COLO668 (cell line): Measurements from ENCODE around the gene TRPC5OS.
A peak's percentile ranks its signal among the peaks of the same experiment; 100 is the strongest.

ENCODE experiments used
- DNase-seq: peaks from one replicate; lab custom pipeline; 2025; ENCODE audit not compliant: unreplicated experiment; lab: John Stamatoyannopoulos, UW

Gene TRPC5OS

DNA sequence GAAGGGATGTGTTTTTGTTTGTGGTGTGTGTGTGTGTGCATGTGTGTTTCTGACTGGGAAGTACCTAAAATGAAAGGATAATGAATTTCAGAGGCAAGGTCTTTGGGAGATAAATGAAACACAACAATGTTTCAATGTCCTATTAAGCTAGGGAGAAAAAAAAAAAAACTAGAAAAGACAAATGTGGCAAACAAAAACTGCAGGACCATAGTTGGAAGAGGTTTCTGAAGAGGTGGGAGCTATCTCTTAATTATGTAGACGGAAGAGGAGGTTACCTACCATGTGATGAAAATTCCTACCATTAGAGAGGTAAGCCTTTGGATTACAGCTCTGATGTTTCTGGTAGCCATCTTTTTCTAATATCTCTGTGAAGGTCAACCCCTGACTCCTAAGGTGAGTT is at the start of gene TRPC5OS:
Gene TRPC5OS (plus strand): TSS at position 301 of the 400 bp plus-strand sequence. CDS start 25,669 bp downstream, outside the sequence.
- no peak for DNase-seq

DNA sequence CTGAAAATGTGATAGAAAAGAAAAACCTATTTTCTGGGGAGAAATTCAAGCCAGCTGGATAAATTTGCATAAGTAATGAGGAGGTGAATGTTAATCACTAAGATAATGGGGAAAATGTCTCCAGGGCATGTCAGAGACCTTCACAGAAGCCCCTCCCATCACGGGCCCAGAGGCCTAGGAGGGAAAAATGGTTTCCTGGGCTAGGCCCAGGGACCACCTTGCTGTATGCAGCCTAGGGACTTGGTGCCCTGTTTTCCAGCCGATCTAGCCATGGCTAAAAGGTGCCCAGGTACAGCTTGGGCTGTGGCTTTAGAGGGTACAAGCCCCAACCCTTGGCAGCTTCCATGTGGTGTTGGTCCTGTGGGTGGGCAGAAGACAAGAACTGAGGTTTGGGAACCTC is 46.6 kb upstream of the TRPC5OS start:
- DNase-seq, result no peak

DNA sequence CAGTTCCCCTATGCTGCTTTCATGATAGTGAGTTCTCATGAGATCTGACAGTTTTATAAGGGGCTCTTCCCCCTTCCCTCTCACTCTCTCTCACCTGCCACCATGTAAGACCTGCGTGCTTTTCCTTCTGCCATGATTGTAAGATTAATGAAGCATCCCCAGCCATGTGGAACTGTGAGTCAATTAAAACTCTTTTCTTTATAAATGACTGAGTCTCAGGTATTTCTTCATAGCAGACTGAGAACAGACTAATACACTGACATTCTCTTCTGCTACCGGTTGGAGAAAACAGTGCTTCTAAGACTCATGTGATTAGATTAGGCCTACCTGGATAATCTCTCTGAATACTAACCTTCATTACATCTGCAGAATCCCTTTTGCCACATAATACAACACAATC is 45.4 kb upstream of the TRPC5OS start:
- no peak for DNase-seq

DNA sequence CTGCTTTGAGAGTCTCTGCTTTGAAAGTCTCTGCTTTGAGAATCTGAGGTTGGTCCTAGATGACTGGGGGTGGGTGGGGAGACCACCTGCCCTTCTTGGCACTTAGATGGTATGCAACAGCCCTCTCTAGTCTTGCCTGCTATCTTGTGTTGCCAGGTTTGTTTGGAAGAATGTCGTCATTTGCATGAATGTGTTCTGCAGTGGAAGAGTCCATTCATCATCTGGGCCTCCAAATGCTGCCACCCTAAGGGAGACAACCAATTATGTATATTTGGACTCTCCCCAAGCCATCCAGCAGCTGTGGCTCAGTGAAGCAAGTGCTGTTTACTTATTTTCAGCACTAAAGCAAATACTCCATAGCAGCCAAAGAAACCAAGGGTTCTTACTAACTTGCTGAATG is 44.6 kb upstream of the TRPC5OS start:
- no peak for DNase-seq

DNA sequence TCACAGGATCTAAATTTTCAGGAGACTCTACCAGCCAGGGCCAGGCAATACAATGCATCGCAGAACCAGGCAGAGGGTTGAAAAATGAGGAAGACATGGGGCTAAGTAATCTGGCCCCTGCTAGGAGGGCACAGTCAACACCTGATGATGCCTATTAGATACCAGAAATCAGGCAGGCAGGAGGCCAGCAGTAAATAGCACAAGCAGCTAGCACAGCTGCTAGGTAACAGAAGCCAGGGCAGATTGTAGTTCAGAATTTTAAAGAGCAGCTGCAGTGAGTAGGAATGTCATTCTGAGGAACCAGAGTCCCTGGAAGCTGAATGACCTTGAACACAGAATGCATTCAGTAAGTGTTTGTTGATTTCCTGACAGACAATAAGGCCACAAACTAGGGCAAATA is 38.8 kb upstream of the TRPC5OS start:
- DNase-seq, result no peak

DNA sequence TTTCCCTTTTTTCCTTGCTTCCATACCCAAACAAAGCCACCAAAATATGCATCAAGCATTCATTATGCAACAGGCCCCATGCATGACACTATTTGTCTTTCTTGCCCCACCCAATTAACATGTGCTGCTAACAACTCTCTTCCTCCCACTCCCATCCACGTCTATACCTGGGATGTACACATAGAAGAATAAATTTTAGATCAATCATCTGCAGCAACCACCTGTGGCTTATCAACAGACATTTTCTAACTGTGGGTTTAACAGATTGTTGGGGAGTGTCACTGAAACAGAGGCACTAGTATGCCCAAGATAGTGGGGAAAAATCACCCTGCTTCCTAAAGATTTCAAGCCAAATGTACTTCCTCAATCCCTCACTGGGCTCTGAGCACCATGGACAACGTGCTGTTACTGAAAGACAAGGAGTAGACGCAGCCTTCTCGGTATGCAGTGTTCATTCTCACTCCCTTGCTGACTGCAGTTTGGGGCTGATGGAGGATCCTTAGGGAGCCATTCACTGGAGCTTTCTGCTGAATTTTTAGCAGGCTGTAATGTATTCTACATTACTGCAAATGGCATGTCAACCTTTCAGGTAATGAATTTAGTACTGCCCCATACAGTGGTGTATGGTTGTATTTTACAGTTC is 28.4 kb upstream of the TRPC5OS start:
- DNase-seq, result no peak

DNA sequence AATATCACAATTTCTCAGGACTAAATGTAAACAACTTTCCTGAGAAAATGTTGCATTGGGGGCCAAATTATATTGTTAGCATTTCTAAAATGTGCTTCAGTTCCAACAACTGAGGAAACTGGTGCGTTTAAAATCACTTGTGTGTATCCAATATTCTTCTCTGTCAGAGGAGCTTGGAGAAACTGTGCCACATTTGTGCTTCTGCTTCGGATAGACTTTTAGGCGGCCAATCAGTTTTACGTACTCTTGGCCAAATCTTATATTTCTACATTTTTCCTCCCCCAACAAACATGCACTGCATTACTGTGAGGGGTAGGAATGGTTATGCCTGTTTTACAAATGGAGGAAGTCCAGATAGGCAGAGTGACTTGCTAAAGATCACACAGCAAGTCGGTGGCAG is 27.4 kb upstream of the TRPC5OS start:
- no peak for DNase-seq

DNA sequence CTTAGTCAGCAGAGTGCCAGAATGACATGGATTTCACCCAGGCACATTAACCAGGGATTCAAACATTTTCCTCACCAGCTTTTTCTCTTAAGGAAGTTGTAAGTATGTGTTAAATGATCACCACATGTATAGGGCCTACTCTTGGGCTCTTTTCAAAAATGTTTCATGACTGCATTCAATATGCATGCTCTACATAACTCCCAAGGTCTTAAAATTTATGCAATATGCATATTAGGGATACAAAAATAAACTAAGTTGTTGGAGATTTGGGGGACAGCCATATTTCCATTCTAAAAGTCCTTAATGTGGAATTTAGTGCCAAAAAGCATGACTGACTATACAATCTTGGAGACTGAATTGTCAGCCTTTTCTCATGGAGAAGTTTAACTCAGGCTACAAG is 25.0 kb upstream of the TRPC5OS start:
- DNase-seq, result no peak

DNA sequence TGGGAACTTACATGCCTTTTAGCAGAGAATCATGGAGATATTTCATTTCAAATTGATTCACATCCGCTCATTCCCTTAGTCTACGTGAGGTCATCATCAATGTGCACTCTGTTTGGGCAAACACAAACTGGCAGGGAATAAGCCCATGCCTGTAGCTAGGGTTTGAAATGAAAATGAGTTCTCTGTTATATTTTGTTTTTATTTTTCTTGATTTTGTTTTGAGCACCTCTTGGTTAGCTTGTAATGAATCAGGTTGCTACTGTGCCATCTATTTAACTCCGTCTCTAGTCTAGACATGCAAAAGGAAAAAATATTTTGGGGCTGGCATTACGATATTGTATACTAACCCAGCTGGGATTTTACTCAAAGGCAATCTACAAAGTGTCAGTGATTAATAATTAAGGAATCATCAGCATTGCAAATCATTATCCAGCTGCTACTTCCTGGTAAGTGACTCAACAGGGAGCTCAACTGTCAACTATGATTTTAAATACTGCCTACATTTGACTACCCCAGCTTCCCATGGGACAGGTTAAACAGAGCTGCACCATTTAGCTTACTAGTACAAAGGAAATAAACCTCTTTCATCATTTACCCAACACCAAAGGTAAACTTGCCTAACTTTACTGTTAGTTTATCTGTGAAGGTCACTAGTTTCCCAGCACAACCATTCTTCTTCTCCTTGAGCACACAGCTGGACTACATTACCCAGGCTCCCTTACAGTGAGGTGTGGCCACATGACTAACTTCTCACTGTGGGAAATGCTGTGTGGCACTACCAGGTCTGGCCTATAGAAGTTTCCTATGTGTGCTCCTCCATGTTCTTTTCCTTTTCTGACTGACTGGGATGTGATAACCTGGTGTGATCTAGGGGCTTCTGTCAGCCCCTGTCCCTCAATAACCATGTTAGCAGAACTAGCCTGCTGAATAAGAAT is 21.2 kb upstream of the TRPC5OS start:
- DNase-seq, result no peak

DNA sequence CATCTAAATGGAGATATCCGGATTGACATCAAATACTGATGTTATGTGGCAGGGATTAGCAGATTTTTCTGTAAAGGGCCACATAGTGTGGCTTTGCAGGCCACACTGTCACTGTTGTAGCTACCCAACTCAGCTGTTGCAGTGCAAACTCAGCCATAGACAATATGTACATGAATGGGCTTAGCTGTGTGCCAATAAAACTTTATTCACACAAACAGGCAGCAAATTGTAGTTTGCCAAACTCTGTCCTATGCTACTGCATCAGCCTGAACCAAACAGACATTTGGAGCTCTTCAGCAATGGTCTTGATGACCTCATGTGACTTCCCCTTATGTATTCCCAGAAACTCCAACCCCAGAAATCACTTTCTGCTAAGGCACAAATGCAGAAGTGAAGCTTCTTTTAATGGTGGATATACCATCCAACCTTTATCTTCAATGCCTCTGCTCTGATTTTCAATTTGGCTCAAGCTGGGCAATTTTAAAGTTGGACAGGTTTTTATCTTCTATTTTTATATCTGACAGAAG is 18.4 kb upstream of the TRPC5OS start:
- DNase-seq, result no peak

DNA sequence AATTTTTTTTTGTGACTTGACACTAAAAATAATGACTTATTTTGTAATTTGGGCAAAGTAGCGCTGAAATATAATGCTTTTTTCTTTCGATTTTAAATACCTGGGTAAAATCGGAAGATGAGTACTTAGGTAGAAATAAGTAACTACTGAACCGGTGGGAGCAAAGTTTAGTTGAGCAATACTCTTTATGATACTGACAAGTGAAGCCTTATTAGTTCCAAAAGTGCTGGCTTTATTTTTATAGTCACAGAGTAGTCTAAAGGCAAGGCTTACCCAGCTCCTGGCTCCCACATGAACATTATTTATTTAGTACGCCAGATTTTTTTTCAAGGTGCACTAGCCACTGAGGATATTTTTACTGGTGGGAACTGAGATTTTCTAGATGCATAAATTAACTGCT is 14.4 kb upstream of the TRPC5OS start:
- DNase-seq, result no peak

DNA sequence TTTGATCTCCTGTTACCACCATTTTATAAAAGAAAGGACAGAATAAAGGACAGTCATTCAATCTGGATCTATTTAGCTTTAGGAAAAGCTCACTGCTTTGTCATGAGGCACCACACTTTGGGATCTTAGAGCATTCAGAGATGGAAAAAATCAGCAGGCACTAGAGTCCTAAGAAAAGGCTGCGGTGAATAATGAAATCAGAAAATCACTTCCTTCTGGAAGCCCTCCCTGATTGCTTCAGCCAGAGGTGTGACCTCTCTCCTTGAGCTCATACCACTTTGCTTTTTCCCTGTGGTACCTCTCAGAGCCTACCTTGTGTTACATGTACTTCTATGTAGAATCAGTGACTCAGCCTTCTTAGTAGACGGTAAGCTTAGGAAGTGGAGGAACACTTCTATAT is 8.7 kb upstream of the TRPC5OS start:
- DNase-seq, result no peak

DNA sequence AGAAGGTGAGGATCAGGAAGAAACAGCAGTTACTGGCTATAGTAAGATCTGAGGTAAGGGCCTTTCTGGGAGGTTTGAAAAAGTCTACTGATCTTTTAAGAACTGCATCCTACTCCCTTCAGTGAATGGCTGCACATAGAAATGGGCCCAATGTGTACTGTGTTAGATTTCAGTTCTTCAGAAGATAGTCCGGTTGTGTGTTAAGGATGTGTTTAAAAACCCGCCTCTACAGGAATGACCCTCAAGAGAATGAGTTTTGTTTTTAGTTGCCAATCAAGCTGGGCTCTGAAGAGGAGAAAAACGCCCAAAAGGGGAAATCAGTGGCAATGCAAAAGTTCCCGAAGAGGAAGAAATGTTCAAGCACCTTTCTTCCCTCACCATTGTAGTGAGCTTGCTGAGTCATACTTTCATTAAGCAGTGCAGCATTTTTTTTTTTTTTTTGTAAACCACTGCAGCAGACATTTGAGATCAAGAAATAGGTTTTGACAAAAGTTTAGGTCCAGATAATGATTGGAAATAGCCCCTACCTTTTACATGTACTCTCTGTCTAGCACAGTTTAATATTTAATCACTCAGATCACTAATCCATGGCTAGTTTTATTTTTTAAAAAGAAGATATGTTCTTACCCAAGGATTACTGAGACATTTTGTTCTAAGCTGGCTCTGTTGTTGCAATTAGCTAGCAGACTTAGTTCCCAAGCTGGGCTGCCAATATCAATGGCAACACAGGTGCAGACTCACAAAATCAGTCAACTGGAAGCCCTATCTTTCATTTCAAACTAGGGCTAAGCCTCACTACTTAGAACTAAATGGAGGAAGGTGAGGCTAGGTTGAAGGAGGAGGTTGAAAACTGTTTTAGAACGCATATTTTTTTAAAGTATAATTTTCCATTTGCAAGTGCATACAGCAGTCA is 7.0 kb upstream of the TRPC5OS start:
- no peak for DNase-seq

DNA sequence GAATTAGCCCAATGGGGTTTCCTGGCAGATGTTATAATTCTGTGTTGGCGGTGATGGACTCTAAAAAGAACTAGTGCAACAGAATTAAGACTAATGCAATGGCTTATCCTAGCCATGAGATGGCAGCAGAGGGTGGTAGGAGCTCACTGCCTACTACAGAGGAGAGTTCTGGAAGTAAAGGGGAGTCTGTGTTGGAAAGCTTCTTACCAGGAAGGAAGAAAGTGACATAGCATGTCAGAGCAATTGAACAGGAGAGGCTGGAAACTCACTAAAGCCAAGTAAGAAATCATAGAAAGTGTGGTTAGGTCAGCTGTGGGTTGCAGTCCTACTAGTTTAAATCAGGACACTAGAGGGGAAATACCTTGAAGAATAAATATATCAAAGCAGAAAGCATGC is 6.3 kb upstream of the TRPC5OS start:
- DNase-seq, result peak; percentile 0

DNA sequence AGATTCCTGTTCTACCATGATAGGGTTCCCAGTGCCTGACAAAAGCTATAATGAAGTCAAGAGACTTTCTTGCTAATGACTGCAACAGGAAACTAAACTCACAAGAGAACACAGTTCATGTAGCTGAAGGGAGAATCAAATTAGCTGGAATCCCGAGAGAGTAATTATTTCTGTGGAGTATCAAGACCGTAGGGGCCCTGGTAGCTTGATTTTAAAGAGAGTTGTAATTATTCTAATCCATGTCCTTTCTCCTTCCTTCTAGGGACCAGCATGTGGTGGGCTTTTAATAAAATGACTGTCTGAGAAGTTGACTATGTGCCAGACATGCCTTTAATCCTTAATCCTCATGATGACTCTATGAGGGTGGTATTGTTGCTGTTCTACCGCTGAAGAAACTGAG is 1.7 kb upstream of the TRPC5OS start:
- no peak for DNase-seq

DNA sequence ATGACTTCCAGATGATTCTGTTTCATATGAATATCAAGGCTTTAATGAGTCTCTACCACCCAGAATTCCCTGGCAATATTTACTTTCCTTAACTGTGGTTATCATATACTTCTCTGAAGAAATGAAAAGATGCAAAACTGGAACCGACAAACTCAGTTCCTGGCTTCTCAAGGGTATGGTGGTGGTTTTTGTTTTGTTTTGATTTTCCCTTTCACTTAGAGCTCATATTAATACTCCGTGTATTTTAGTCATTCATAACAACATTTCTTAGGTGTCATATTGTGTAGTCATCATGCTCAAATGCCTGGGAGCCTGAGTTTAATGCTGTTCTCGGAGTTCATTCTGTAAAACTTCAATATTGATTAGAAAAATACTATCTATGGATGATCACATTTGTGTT is 665 bp downstream of the TRPC5OS start:
- no peak for DNase-seq

DNA sequence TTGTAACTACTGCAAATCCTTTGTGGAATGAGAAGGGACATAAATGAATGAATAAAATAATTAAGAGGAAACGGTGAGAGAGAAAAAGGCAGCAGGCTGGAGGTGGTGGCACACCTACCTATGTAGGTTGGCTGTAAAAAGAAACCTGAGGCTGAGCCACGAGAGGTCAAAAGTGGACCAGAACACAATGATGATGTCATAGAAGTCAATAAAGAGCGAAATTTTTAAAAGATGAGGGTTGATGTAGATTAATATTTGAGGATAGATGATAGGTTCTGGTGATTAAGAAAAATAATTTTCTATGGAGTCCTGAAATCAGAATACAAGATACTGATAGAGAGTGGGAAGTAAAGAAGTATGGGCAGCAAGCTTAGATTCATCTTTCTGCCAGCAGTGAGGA is 1.7 kb downstream of the TRPC5OS start:
- DNase-seq, result no peak

DNA sequence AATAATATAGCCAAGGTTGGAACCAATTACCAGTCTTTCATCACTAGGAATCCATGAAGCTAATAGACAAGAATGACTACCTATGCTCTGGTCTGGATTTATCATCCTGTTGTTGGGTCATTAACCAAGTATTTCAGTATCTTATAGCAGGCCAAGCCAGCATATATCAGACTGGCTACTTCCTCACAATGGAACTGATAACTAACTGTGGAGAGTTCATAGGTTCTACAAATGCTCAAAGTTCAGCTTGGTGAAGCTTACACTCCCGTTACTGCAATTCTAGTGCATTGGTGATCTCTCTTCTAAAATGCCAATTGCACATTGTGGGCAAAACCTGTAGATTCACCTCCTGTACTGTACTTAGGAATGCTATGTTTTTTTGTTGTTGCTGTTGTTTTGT is 4.8 kb downstream of the TRPC5OS start:
- no peak for DNase-seq

DNA sequence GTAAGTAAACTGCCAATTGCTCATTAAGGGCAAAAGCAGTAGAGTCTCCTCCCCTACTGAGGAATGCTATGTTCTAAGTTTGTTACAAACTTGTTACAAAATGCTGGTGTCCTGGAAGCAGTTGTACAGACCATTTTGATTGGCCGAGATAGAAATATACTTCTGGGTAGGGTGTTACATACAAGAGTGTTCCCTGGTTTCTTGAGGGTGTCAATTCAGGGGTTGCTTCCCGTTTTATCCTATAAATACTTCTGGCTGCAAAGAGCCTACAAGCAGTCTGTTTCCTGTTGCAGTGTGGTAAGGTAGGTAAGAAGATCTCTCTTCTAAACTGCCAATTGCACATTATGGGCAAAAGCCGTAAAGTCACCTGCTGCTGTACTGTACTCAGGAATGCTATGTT is 5.7 kb downstream of the TRPC5OS start:
- DNase-seq, result no peak

DNA sequence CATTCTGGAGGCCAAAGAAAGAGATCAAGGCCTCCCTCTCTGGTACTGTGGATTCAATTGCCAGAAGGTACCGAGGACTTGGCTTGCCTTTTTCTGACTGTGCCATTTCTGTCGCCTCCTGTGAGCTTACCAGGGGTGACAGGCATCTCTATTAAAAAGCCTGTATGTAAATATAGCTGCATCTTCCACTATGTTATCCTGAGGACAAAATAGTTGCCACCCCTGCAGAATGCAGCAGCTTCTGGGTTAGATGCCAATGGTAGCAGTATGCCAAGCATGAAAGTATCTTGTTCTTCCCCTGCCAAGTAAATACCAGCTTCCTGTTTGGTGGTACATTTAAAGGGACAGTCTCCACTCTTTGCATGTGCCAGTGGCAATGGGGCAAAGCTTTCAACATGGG is 10.7 kb downstream of the TRPC5OS start:
- no peak for DNase-seq

DNA sequence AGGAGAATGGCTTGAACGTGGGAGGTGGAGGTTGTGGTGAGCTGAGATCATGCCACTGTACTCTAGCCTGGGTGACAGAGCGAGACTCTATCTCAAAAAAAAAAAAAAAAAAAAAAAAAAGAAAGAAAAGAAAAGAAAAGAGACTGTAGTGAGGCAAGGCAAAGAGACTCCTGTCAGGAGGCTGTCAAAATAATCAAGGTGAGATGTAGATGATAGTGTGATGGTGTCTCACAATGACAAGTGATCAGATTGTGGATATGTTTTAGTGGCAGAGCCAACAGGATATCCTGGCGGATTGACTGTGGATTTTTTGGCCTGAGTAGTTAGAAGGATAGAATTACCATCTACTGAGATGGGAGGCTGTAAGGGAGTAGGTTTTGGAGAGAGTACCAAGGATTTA is 12.6 kb downstream of the TRPC5OS start:
- no peak for DNase-seq
